ENCODE results near the gene STUB1.

The STUB1 gene

GRCh38 chr16:666572-666971 lies 13.6 kb upstream of the STUB1 start:
- DNase-seq (ENCODE audit: low read depth in 2 of 2, low spot score in 1 of 2): no peak

GRCh38 chr16:667113-667779 lies 13.0 kb upstream of the STUB1 start:
- no peak for DNase-seq (ENCODE audit: low read depth in 2 of 2, low spot score in 1 of 2)

GRCh38 chr16:667780-668518 lies 12.3 kb upstream of the STUB1 start, which contains the start of gene RHOT2:
RHOT2 (plus strand) TSS chr16:668132; CDS start chr16:668200, 68 bp downstream.
- peak; percentile 79 to 83 for DNase-seq (ENCODE audit: low read depth in 2 of 2, low spot score in 1 of 2)

GRCh38 chr16:668519-669171 lies 11.6 kb upstream of the STUB1 start:
- DNase-seq (ENCODE audit: low read depth in 2 of 2, low spot score in 1 of 2): no peak

GRCh38 chr16:669666-670065 lies 10.5 kb upstream of the STUB1 start:
- no peak for DNase-seq (ENCODE audit: low read depth in 2 of 2, low spot score in 1 of 2)

- no peak for DNase-seq (ENCODE audit: low read depth in 2 of 2, low spot score in 1 of 2)
These were observed 9.5 kb upstream of the STUB1 start for GRCh38 chr16:670485-671352.

- no peak for DNase-seq (ENCODE audit: low read depth in 2 of 2, low spot score in 1 of 2)
These were observed 8.7 kb upstream of the STUB1 start for GRCh38 chr16:671353-672131.

- no peak for DNase-seq (ENCODE audit: low read depth in 2 of 2, low spot score in 1 of 2)
These were observed 7.8 kb upstream of the STUB1 start for GRCh38 chr16:672371-672770.

GRCh38 chr16:672851-673250 lies 7.4 kb upstream of the STUB1 start:
- DNase-seq (ENCODE audit: low read depth in 2 of 2, low spot score in 1 of 2): no peak

- no peak for DNase-seq (ENCODE audit: low read depth in 2 of 2, low spot score in 1 of 2)
These were observed 6.7 kb upstream of the STUB1 start for GRCh38 chr16:673399-673991.

- DNase-seq (ENCODE audit: low read depth in 2 of 2, low spot score in 1 of 2): no peak
These were observed 5.9 kb upstream of the STUB1 start for GRCh38 chr16:674214-674881.

- no peak for DNase-seq (ENCODE audit: low read depth in 2 of 2, low spot score in 1 of 2)
These were observed 5.0 kb upstream of the STUB1 start, which contains the start of gene RHBDL1 for GRCh38 chr16:674968-675883. RHBDL1 (plus strand) TSS chr16:675671; CDS start chr16:675791, 120 bp downstream.

GRCh38 chr16:675884-676564 lies 4.2 kb upstream of the STUB1 start:
- DNase-seq (ENCODE audit: low read depth in 2 of 2, low spot score in 1 of 2): no peak

- no peak for DNase-seq (ENCODE audit: low read depth in 2 of 2, low spot score in 1 of 2)
These were observed 3.7 kb upstream of the STUB1 start for GRCh38 chr16:676565-676902.

- no peak for DNase-seq (ENCODE audit: low read depth in 2 of 2, low spot score in 1 of 2)
These were observed 3.3 kb upstream of the STUB1 start for GRCh38 chr16:676913-677312.

- no peak for DNase-seq (ENCODE audit: low read depth in 2 of 2, low spot score in 1 of 2)
These were observed 2.7 kb upstream of the STUB1 start for GRCh38 chr16:677316-678190.

All from stimulated activated CD8-positive, alpha-beta memory T cell treated with anti-CD3 and anti-CD28 coated beads, Interleukin-4, amount 100 ng/mL, for 1 hour (primary cell).